Activated CD8-positive, alpha-beta memory T cell treated with anti-CD3 and anti-CD28 coated beads for 36 hours (primary cell): ENCODE data around the gene SDSL. TPM values are rescaled to one million over a fixed set of nuclear protein-coding genes. Genes with fewer than 3 reads are reported as not detected.

Source experiments
- CTCF ChIA-PET: fragments of 350-600 bp; sonication (Branson Sonifier 250); formaldehyde crosslinking; loops from one replicate; lab custom pipeline; 2021; ENCODE audit warnings: antibody characterized with exemption; lab: Charles Lee
- POLR2A ChIA-PET: fragments of 350-600 bp; sonication (Branson Sonifier 250); formaldehyde crosslinking; loops from one replicate; lab custom pipeline; 2021; ENCODE audit warnings: antibody characterized with exemption; lab: Charles Lee
- total RNA-seq, 2 experiments: library from RNA; stranded (reverse); gene quantifications; one replicate each; pipeline ENCODE4 v1.2.3, GENCODE V29; 2021

Gene SDSL
- total RNA-seq, 2 experiments from 2014 or later, result not detected

- POLR2A ChIA-PET, result no interaction called here
- CTCF ChIA-PET, result no interaction called here
These were observed 51.8 kb downstream of the SDSL start for GRCh38 chr12:113473942-113474341.

GRCh38 chr12:113474635-113475436 is 52.7 kb downstream of the SDSL start:
- ChIA-PET POLR2A (no interaction called here), CTCF (no interaction called here)

- ChIA-PET CTCF (no interaction called here), POLR2A (no interaction called here)
These were observed 53.4 kb downstream of the SDSL start for GRCh38 chr12:113475451-113476175.

- ChIA-PET CTCF (no interaction called here), POLR2A (no interaction called here)
These were observed 54.2 kb downstream of the SDSL start for GRCh38 chr12:113476176-113476986.

GRCh38 chr12:113477171-113477841 is 55.1 kb downstream of the SDSL start:
- CTCF ChIA-PET, result no interaction called here
- POLR2A ChIA-PET, result no interaction called here

GRCh38 chr12:113477842-113478215 is 55.6 kb downstream of the SDSL start:
- POLR2A ChIA-PET, result no interaction called here
- CTCF ChIA-PET, result no interaction called here

- ChIA-PET CTCF (no interaction called here), POLR2A (no interaction called here)
These were observed 56.3 kb downstream of the SDSL start for GRCh38 chr12:113478351-113479011.

- POLR2A ChIA-PET, result no interaction called here
- CTCF ChIA-PET, result no interaction called here
These were observed 57.0 kb downstream of the SDSL start for GRCh38 chr12:113479216-113479589.

GRCh38 chr12:113479590-113480335 is 57.6 kb downstream of the SDSL start:
- ChIA-PET POLR2A (no interaction called here), CTCF (no interaction called here)

- CTCF ChIA-PET, result no interaction called here
These were observed 58.3 kb downstream of the SDSL start for GRCh38 chr12:113480336-113480971.

GRCh38 chr12:113482334-113482733 is 60.2 kb downstream of the SDSL start:
- ChIA-PET CTCF (interaction anchor here (1.0 kb wide), 1 partner anchor 10 kb away, joined by 3 read pairs; the partner anchor contains the start of gene LHX5), POLR2A (no interaction called here)

More at GRCh38 chr12:113480336-113480971, 58.3 kb downstream of the SDSL start:
- POLR2A ChIA-PET, result no interaction called here

- POLR2A ChIA-PET, result no interaction called here
- CTCF ChIA-PET, result no interaction called here
These were observed 63.1 kb downstream of the SDSL start for GRCh38 chr12:113485330-113485729.

- ChIA-PET POLR2A (no interaction called here), CTCF (no interaction called here)
These were observed 64.5 kb downstream of the SDSL start for GRCh38 chr12:113486722-113487121.

Other genes starting within 250 kb of the SDSL start
- gene DDX54, start 236.9 kb upstream of the SDSL start, total RNA-seq, result 100 to 1,000 TPM; 120 to 128 TPM
- gene RITA1, start 236.7 kb upstream of the SDSL start, total RNA-seq, result 10 to 100 TPM; 26.1 to 28.2 TPM
- 10 to 100 TPM; 22.6 to 25.0 TPM for gene TPCN1, start 200.9 kb upstream of the SDSL start, total RNA-seq
- gene SLC8B1, start 87.3 kb upstream of the SDSL start, total RNA-seq, result 10 to 100 TPM; 13.3 to 15.0 TPM
- gene PLBD2, start 63.8 kb upstream of the SDSL start, total RNA-seq, result 10 to 100 TPM; 21.2 to 21.7 TPM
- gene SDS, start 18.5 kb upstream of the SDSL start, total RNA-seq, result not detected
- not detected for gene LHX5, start 49.5 kb downstream of the SDSL start, total RNA-seq